HuH-7.5 (cell line): ENCODE results near the gene TTC16.

Experiments used
- DNase-seq: peaks from one replicate; pipeline ENCODE4 v3.0.0; 2011; ENCODE audit warnings: low spot score

The TTC16 gene

DNA sequence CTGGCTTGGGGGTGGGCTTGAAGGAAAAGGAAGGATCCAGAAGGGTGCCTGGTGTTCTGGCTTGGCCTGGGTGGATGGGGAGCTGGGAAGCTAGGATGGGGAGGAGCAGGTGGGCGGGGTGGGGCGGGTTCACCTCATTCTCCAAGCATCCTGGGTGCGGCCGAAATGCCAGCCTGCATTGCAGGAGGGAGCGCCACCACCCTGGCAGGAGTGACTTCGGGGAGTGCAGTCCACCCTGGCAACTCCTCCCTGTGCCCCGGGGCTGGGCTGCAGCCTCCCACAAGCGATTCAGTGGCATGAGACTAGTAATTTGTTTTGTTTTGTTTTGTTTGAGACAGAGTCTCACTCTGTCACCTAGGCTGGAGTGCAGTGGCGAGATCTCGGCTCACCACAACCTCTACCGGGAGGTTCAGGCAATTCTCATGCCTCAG lies 5.5 kb downstream of the TTC16 start:
- DNase-seq, result no peak

DNA sequence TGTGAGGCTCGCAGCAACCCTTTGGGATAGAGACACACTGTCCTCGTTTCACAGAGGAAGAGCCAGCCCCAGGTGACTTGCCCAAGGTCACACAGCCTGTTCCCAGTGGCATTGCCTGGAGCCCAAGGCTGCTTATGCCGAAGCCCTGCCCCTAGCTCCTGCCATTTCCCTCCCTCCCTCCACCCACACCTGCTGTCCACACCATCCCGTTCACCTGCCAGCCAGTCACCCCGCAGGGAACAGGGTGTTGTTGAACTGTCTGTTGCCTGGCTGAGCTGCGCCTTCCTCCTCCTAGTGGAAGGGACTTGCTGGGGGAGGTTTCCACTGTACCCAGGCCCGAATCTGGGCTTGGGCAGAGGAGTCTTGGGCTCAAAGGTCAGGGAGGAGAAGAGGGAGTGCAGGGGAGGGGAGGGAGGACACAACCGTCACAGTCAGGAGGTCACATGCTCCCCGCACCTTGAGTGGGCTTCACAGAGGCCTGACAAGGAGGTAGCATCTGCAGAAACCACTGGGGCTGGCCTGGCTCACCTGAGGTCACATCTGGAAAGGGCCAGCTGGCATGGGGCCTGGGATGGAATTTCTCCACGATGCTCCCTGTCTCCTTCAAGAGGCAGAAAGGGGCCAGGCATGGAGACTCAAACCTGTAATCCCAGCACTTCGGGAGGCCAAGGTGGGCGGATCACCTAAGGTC lies 6.3 kb downstream of the TTC16 start:
- no peak for DNase-seq

DNA sequence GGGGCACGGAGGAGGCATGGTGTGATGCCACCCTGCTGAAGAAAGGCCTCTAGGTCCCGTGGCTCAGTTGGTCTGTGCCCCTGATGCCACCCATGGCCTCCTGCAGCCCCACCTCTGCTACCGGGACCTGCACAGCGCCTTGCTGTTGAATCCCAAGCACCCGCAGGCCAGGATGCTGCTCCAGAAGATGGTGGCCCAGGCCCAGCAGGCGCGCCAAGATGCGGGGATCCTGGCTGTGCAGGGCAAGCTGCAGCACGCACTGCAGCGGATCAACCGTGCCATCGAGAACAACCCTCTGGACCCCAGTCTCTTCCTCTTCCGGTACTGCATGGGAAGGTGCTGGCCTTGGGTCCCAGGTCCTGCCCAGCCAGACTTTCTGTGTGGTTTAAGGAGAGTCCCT lies 7.1 kb downstream of the TTC16 start:
- no peak for DNase-seq

DNA sequence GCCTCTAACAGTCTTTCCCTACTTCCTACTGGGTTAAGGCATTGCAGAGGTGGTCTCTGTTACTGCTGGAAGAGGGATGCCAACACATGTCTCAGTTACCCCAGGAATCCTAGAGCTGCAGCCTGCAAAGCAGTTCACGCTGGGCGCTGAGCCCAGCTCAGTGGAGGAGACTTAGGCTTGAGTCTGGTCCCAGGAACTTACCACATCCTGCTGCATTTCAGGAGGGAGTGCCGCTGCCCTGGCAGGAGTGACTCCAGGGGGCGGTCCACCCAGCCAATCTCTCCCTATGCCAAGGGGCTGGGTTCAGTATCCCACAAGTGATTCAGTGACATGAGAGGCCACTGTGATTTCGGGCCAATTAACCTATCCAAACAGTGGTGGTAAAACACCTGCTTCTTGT lies 7.6 kb downstream of the TTC16 start:
- no peak for DNase-seq

DNA sequence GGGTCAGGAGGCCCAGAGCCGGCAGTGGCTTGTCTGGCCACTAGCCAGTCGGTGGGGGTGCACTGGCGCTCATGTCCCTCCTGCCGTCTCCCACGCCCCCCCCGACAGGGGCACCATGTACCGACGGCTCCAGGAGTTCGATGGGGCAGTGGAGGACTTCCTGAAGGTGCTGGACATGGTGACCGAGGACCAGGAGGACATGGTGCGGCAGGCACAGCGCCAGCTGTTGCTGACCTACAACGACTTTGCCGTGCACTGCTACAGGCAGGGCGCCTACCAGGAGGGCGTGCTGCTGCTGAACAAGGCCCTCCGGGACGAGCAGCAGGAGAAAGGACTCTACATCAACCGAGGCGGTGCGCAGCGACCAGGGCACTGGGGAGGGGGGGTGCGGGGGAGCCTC lies 8.1 kb downstream of the TTC16 start:
- DNase-seq, result no peak

DNA sequence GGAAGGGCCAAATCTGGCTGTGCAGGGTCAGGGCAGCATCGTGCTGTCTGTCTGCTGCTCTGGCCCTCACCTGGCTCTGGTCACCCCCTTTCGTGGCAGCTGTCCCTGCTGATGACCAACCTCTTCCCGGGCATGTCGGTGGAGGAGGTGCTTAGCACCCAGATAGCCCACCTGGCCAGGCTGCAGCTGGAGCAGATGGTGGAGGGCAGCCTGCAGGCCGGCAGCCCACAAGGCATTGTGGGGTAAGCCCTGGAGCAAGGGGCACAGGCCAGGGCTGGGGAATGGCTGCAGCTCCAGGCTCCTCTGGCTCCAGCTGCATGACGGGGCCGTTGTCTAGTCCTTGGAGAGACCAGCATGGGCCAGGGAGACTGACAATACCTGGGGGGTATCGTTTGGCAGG lies 11.0 kb downstream of the TTC16 start:
- no peak for DNase-seq

DNA sequence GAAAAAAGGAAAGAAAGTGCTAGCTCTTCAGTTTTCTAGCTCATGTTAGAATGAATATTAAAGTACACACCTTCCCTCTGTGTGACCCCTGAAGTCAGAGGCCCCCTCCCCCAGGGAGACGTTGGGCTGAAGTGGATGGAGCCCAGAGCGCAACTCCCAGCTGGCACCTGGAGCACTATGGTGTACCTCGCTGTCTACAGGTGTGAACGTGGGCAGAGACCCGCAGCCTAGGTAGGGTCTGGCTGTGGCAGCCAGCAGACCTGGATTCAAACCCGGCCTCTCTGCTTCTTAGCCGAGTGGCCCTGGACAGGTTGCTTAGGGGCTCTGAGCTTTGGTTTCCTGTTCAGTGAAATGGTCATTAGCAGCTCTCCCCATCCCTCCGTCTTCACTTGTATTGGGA lies 12.9 kb downstream of the TTC16 start:
- no peak for DNase-seq

DNA sequence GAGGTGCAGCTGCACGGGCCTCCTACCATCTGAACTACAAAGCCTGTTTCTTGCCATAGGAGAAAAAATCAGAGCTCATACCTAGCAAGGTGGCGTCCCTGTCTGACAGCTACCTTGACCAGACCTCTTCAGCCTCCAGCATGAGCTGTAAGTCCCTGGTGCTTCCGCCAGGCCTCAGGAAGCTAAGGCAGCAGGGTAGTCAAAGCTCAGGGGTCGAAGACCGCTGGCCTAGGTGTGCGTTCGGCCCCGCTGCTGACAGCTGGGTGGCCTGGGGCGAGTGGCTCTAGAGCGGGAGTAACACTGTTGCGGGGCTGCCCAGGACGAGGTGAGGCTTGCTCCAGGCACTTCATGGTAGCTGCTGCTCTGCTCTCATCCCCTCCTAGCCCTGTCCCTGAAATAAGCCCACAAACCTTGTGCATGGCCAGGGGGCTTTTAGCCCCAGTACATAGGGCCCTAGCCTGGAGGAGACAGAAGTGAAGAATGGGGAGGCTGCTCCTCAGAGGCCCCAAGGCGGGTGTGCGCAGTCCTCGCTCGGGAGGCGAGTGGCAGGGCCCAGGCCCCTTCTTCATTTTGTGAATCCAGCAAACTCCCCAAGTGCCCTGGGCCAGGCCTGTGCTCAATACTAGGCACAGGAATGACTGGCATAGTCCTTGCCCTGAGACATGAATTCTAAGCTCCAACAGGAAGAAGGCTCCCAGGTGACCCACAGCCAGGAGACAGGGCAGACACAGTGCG lies 13.8 kb downstream of the TTC16 start:
- DNase-seq, result no peak

DNA sequence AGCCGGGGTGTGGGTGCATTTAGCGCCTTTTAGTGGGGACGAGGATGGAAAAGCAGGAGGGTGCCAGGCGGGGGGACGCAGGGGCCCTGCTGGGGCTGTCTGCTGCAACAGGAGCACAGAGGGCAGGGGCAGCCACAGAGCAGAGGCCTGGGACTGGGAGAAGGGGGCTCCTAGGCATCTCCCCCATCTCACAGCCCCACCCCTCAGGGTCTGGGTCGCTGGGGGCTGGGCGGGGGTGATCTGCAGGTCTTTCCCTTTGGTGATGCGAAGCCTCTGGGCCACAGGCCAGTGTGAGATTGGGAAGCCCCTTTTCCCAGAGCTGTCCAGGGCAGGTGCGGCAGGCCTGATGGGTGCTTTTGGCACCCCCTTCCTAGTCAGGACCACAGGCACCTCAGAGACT lies 14.4 kb downstream of the TTC16 start:
- DNase-seq, result no peak

DNA sequence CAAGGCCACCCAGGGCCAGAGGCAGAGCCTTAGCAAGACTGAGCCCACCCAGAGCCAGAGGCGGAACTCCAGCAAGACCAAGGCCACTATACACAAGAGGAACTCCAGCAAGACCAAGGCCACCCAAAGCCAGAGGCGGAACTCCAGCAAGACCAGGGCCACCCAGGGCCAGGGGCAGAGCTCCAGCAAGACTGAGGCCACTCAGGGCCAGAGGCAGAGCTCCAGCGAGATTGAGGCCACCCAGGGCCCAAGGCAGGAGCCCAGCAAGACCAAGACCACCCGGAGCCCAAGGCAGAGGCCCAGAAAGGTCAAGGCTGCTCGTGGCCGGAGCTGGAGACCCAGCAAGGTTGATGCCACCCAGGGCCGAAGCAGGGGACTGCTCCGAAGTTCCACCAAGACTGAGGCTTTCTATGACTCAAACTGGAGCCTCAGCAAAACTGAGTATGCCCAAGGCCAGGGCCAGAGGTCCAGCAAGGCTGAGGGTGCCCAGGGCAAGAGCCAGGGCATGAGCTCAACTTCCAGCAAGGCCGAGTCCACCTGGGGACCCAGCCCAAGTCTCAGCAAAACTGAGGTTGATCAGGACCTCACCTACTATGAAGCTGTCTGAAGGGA lies 15.0 kb downstream of the TTC16 start:
- DNase-seq, result no peak

DNA sequence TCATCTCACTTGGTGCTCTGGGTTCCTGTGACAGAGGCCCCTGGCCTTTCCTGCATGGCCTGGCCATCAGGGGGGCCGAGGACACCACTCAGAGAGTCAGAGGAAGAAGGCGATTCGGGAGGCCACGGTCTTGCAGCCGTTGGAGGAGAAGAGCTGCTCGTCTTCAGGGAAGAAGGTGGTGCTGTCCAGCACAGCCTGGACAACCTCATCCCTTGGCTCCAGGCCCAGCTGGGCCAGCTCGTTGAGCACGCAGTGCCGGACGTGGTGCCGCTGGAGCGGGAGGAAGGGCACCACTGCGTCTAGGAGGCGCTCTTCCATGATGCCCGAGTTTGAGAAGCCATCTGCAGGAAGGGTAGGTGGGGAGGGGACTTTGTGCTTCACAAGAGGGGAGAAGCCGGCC lies 16.1 kb downstream of the TTC16 start:
- DNase-seq, result no peak

DNA sequence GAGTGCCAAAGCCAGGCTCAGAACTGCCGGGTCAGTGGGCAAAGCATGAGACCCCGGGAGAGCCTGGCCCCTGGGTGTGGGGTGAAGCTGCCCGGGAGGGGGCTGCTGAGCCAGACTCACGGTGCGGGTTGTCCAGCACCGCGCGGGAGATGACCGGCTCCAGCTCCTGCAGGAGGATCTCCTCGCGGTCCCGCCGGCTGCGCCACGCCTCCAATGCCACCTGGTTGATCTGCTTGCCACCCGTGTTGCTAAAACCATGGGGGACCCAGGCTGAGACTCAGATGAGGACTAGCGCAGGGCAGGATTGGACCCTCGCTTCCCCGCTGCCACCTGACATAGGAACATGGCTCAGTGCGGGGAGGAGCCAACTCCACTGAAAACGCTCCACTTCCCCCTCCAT lies 16.6 kb downstream of the TTC16 start:
- no peak for DNase-seq

DNA sequence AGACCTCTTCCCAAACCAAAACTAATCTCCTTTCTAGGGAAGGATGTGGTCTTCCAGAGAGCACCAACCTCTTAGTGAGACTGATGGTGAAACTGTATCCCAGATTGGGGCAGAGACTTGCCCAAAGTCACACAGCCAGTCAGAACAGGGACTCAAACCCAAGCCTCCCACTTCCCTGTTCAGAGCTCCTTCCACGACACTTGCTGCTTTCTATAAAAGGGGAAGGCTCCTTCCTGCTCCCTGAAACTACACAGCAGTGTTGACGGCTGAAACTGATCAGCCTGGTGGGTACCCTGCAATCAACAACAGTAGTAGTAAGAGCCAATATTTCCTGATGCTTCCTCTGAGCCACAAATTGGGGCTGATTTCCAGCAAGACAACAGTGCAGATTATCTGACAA lies 17.7 kb downstream of the TTC16 start:
- DNase-seq, result no peak

DNA sequence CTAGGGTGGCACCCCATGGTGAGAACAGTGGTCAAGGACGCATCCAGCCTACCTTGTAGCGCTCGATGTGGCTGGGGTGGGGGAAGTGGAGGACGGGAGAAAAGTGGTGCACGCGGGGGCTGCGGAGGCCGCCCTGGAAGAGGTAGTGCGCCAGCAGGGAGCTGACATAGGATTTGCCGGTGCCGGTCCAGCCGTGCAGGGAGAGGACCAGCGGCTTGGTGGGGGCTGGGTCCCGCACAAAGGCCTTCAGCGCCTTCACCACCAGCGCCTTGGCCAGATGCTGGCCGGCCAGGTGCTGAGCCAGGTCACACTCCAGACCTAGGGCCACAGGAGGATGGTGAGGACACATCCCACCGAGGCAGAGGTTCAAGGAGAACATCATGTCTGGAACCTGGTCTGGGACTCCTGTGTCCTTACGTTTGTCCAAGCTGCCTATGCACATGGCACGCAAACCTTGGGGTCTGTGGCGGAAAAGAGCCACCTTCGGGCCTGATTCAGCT lies 18.4 kb downstream of the TTC16 start:
- no peak for DNase-seq

DNA sequence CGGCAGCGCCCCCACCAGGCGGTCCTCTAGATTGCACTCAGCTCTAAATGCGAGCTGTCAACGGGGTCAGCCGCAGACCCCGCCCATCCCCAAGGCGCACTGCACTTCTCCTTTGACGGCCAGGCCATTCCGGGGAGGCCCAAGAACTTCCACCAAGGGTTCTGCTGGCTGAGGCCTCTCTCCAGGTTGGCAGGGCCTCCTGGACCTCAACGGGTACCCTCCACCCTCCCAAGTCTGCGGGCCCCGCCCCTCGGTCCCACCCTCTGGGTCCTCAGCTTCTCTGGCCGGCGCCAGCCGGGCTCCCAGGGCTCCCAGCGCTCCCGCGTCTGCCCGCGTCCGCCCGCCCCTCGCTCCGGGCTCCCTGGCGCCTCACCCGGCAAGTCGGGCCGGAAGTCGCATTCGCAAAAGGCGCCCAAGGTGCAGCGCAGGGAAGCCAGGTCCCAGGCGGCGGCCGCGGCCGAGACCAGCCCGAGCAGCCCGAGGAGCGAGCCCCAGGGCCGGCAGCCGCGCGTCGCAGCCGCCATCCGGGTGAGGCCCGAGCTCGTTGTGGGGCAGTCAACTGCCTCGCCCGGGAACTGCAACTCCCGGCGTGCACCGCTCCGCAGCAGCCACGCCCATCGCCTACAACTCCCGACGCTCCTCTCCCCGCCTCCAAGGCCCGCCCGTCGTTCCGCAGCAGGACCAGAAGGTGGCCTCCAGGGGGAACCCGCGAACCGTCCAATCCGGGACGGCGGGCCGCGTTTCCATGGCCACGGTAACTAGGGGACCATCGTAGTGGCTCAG lies 19.1 kb downstream of the TTC16 start, which contains the start of gene TOR2A:
TSS of gene TOR2A (minus strand) at position 548 of the 783 bp plus-strand sequence. CDS start at position 524, 24 bp downstream.
- DNase-seq, result peak; percentile 95

DNA sequence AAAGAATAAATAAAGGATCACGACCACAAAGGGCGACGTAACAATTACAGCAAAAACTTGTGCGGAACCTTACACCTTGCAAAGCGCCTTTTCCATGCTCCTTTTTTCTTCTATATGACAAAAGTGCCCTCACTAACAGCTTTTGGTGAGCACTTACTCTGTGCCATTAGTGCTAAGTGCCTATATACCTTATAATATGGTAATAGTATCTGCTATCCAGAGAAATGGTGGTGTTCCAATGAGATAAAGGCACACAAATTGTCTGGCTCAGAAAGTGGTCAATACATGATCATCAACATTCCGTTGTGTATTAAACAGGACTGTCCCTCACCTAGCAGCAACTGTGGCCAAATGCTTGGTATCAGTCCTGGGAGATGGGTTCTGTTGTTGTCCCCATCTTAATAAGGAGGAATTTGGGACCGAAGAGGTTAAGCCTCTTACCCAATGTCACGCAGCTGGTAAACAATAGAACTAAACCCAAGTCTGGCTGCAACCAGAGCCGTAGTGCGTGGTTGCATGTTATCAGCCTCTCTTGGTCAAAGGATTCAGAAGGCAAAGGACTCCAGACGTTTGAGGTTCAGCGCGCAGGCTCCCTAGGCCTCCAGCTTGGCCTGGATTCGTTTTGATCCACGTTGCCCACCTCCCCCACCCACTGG lies 19.8 kb downstream of the TTC16 start:
- DNase-seq, result no peak

DNA sequence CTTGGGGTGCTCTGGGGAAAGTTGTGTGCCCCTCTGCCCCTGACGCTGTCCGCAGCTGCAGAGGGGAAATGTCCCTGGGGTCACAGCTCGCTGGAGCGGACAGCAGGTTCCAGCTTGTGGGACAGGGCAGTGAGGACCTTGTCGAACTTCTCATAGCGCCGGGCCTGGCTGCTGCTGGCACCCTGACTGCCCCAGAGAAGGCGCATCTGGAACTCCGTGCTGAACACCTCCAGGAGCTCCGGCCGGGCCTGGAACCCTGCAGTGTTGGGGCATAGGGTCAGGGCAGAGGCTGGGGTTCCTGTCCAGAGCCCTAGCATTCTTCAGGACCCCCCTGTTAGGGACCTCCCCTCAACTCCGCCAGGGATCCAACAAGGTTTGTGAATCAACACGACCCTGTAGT lies 22.8 kb downstream of the TTC16 start:
- no peak for DNase-seq

DNA sequence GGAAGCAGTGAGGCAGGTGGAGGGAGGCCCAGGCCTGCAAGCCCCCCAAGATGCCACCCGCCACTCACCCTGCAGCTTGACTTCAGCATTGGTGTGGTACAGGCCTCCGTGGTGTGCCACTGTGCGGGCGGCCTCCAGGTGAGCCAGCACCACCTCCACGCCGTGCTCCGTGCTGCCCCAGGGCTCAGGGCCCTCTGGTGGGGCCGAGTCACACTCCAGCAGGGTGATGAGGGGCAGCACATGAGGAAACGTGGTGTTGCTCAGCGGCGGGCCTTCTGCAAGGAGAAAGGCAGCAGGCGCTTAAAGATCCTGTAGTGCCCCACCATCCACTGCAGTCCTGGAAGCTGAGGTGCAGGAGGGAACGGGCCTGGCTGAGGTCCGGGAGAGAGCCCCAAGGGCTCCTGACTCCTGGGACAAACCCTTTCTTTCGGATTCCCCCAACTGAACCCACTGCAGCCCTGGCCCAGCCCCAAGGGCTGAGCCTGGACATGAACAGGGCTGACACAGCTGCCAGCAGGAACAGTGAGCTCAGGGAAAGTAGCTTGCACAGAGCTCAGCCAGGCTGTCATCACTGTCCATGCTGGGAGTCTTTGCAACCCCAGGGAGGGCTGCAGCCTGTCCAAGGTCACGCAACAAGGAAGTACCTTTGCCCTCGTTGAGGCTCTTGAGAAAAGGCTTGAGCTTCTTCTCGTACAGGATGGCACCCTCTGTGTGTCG lies 23.9 kb downstream of the TTC16 start:
- no peak for DNase-seq

DNA sequence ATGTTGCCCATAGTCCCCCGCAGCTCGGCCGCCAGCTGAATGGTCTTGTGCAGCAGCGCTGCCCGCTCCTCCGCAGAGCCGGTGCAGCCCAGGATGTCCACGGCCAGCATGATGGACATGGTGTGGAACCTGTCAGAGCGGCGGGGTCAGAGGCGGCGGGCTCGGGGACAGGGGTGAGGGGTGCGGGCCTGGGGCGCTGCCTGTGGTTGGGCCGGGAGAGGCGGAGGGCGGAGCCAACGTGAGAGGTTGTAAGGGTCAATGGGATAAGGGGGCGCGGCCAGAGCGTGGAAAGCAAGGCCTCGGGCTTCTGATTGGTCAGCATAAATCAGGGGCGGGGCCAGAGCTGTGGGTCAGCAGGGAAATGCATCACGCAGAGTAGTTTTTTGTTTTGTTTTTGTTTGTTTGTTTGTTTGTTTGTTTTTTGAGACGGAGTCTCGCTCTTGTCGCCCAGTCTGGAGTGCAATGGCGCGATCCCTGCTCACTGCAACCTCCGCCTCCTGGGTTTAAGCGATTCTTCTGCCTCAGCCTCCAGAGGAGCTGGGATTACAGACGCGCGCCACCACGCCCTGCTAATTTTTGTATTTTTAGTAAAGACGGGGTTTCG lies 26.1 kb downstream of the TTC16 start:
- peak; percentile 91 for DNase-seq

DNA sequence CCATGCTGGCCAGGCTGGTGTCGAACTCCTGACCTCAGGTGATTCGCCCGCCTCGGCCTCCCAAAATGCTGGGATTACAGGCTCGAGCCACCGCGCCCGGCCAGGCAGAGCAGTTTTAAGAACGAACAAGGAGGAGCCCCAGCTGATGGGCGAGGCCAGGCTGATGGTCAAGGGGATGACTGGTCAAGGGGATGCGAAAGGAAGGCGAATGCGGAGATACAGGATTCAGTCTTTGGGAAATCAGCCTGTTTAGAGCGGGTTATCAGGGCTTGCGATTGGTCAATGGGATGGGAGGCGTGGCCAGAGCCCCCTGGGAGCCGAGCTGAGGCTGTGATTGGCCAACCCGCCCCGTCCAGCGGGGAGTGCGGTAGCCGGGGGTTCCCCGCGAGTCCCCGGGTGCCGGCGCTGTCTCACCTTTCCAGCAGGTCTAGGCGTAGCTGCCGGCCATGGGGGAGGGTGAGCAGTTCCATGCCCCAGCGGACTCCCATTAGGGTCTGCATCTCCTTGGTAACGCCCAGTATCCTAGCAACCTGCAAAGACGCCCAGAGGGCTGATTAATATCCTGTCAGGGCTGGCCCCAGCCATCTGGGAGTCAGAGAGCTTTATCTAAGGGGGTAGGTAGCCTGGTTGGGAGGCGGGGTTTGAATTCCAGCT lies 26.7 kb downstream of the TTC16 start:
- peak; percentile 88 for DNase-seq
